H1 (cell line): Measurements from ENCODE around the gene ZNF248.

Source experiments
- BCL11A ChIP-seq, 2 experiments: IDR thresholded peaks; one replicate each; pipeline ENCODE4 v1.6.1; 2011; ENCODE audit warnings: low read depth in 2 of 2, low read length in 2 of 2, mild to moderate bottlenecking in 2 of 2
- JUND ChIP-seq: IDR thresholded peaks from 2 replicates; pipeline ENCODE4 v1.6.1; 2011; ENCODE audit warnings: mild to moderate bottlenecking, improper control_type of control experiment, low read length
- NRF1 ChIP-seq: IDR thresholded peaks from 2 replicates; pipeline ENCODE4 v1.6.1; 2011; ENCODE audit warnings: mild to moderate bottlenecking, low read depth, low read length, improper control_type of control experiment
- SP4 ChIP-seq: IDR thresholded peaks from 2 replicates; pipeline ENCODE4 v1.6.1; 2012; ENCODE audit warnings: low read length, inconsistent platforms
- SUZ12 ChIP-seq: fragments of 200-600 bp; sonication (generic); IDR thresholded peaks from 2 replicates; pipeline ENCODE4 v1.6.1; 2012; ENCODE audit warnings: mild to moderate bottlenecking, inconsistent platforms, low read length, moderate library complexity, mixed read lengths
- TAF7 ChIP-seq: optimal IDR thresholded peaks from 2 replicates; pipeline ENCODE3; 2011; ENCODE audit warnings: low read depth, mild to moderate bottlenecking, inconsistent platforms, low read length, moderate library complexity, borderline replicate concordance
- TF ChIP-seq, protein P1 (sequence below), 3 experiments: IDR thresholded peaks; 1 replicate in 2 of 3; 2 replicates in 1 of 3; pipeline versions ENCODE4 v1.5.1 to v1.6.1; 2011; ENCODE audit warnings: low read length in 3 of 3, mild to moderate bottlenecking in 3 of 3, inconsistent platforms in 2 of 3, low read depth in 1 of 3, moderate library complexity in 1 of 3; ENCODE audit not compliant: insufficient read depth in 1 of 3; ENCODE audit errors: control extremely low read depth in 1 of 3

DNA sequence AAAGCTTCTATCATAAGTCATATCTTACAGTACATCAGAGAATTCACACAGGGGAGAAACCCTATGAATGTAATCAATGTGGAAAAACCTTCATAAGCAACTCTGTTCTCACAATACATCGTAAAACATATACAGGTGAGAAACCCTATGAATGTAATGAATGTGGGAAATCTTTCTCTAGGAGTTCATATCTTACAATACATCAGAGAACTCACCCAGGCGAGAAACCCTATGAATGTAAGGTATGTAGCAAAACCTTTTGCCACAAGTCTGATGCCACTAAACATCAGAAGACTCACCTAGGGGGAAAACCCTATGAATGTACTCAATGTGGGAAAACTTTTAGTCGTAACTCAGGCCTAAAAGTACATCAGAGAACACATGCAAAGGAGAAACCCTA, 38.3 kb upstream of the ZNF248 start:
- TF ChIP-seq JUND (no peak), BCL11A (IDR thresholded peaks at IDR 0.05; ENCODE audit: low read depth in 2 of 2, low read length in 2 of 2) (no peak), TAF7 (no peak), SP4 (no peak), SUZ12 (no peak), NRF1 (no peak)
- TF ChIP-seq, protein P1, sequence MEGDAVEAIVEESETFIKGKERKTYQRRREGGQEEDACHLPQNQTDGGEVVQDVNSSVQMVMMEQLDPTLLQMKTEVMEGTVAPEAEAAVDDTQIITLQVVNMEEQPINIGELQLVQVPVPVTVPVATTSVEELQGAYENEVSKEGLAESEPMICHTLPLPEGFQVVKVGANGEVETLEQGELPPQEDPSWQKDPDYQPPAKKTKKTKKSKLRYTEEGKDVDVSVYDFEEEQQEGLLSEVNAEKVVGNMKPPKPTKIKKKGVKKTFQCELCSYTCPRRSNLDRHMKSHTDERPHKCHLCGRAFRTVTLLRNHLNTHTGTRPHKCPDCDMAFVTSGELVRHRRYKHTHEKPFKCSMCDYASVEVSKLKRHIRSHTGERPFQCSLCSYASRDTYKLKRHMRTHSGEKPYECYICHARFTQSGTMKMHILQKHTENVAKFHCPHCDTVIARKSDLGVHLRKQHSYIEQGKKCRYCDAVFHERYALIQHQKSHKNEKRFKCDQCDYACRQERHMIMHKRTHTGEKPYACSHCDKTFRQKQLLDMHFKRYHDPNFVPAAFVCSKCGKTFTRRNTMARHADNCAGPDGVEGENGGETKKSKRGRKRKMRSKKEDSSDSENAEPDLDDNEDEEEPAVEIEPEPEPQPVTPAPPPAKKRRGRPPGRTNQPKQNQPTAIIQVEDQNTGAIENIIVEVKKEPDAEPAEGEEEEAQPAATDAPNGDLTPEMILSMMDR (IDR thresholded peaks at IDR 0.05; ENCODE audit: control extremely low read depth in 1 of 3, insufficient read depth in 1 of 3, low read depth in 1 of 3, low read length in 3 of 3): no peak
